Esophagus squamous epithelium (tissue), 4 donors: ENCODE measurements around the gene SLAMF9.

ENCODE experiments used
- POLR2A ChIP-seq, 4 donors: fragments of 450-650 bp; IDR thresholded peaks; one replicate each; pipeline ENCODE4 v1.6.1; 2017; ENCODE audit warnings: antibody characterized with exemption in 4 of 4, mild to moderate bottlenecking in 4 of 4, moderate library complexity in 3 of 4
- TF ChIP-seq, protein P1 (sequence below), 6 experiments: fragments of 450-650 bp in 4 of 6; fragments of 200-600 bp in 2 of 6; sonication (generic) in 2 of 6; IDR thresholded peaks; one replicate each; pipeline ENCODE4 v1.5.1; 2016 to 2019; ENCODE audit warnings: antibody characterized with exemption in 6 of 6, mild to moderate bottlenecking in 4 of 6, moderate library complexity in 4 of 6

DNA sequence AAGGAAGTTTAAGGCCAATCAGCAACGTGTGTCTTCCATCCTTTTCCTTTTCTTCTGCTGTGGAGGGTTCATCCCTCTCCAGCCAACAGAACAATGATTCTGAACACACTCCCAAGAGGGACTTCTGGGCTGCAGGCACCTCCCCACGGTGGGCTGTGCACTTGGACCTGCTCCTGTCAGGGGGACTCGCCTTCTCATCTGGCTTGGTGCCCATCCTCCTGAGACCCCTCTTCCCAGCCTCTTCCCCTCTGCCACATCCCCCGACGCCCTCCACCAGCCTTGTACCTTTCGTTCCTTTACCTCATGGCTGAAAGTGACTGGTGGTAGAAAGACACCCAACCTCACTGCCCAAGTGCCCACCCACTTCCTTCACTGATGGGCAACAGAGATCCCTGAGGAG lies 26.0 kb upstream of the SLAMF9 start:
- TF ChIP-seq, protein P1, sequence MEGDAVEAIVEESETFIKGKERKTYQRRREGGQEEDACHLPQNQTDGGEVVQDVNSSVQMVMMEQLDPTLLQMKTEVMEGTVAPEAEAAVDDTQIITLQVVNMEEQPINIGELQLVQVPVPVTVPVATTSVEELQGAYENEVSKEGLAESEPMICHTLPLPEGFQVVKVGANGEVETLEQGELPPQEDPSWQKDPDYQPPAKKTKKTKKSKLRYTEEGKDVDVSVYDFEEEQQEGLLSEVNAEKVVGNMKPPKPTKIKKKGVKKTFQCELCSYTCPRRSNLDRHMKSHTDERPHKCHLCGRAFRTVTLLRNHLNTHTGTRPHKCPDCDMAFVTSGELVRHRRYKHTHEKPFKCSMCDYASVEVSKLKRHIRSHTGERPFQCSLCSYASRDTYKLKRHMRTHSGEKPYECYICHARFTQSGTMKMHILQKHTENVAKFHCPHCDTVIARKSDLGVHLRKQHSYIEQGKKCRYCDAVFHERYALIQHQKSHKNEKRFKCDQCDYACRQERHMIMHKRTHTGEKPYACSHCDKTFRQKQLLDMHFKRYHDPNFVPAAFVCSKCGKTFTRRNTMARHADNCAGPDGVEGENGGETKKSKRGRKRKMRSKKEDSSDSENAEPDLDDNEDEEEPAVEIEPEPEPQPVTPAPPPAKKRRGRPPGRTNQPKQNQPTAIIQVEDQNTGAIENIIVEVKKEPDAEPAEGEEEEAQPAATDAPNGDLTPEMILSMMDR (IDR thresholded peaks at IDR 0.05), result no peak
- no peak for TF ChIP-seq POLR2A (IDR thresholded peaks at IDR 0.05)
